HG02852 (cell line): Measurements from ENCODE around the gene SHH.
"Not testable (repeated sequence)": the region's sequence is repeated elsewhere in the genome, so short reads cannot be mapped to it uniquely, and the experiment has no call there.

ENCODE experiments used
- ATAC-seq: cut with Tn5 transposase; IDR thresholded peaks from one replicate; pipeline ENCODE4 v1.9.1; 2021; ENCODE audit warnings: mild to moderate bottlenecking, moderate library complexity; ENCODE audit not compliant: unreplicated experiment

SHH gene

DNA sequence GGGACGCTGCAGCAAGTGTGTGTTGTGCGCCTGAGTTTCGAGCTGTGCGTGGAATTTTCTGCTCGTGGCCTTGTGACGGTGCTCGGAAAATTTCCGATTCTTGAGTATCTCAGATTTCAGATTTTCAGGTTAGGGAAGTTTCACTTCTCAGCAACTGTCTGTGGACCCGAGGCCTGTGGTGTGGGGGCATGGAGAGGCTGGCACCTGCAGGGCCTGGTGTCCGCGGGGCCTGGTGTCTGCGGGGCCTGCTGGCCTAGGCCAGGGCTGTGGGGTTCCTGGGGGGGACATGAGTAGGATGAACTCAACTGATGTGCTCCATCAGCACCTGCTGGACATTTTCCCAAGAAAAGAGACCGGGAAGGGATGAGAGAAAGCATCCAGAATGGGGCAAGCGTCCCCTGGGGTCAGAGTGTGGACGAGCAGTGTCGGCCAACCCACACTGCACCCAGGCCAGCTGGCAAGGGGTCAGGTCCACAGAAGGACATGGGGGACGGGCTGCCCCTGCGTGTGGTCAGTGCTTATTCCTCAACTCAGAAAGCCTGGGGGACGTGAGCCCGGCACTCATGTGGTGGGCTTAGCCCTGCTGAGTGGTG is 31.3 kb upstream of the SHH start:
- ATAC-seq = no peak

- no peak for ATAC-seq
These were observed 30.4 kb upstream of the SHH start for GRCh38 chr7:155842496-155843265.

DNA sequence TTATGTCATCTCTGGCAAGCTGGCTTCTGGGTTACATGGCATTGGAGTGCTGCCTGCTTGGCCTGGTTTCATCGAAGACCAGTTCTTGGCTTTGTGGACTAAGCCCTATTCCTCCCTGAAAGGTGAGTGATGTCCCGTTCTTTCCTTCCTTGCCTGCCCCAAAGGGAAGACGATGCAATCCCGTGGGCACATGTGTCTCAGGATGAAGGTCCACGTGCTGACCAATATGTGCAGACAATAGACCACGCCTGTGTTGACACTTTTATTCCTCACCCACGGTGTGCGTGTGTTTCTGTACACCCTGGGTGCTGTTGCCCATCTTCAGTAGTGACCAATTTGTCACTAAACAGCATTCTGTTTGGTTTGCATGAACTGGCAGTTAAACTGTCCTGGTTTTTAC is 28.6 kb upstream of the SHH start:
- ATAC-seq = no peak

GRCh38 chr7:155840262-155840885 is 28.1 kb upstream of the SHH start:
- ATAC-seq = no peak

DNA sequence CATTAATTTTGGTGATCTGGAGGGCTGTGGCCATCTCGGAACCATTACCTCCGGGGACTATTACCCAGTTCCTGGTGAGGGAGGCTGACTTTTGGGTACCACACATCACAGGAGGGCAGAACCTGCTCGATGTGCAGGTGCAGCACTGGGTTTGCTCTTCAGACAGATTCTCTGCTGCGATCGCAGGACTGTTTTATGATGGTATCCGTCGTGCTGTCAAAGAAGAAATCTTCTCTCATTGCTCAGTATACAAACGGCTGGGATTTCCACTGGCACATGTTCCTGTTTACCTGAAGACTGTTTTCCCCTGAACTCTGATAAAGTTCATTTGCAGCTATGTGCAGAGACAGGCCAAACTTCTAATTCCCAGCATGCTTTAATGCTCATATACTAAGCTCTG is 27.2 kb upstream of the SHH start:
- no peak for ATAC-seq

- ATAC-seq = not testable (repeated sequence)
These were observed 26.0 kb upstream of the SHH start for GRCh38 chr7:155838312-155838711.

- ATAC-seq = no peak
These were observed 24.8 kb upstream of the SHH start for GRCh38 chr7:155837126-155837479.

DNA sequence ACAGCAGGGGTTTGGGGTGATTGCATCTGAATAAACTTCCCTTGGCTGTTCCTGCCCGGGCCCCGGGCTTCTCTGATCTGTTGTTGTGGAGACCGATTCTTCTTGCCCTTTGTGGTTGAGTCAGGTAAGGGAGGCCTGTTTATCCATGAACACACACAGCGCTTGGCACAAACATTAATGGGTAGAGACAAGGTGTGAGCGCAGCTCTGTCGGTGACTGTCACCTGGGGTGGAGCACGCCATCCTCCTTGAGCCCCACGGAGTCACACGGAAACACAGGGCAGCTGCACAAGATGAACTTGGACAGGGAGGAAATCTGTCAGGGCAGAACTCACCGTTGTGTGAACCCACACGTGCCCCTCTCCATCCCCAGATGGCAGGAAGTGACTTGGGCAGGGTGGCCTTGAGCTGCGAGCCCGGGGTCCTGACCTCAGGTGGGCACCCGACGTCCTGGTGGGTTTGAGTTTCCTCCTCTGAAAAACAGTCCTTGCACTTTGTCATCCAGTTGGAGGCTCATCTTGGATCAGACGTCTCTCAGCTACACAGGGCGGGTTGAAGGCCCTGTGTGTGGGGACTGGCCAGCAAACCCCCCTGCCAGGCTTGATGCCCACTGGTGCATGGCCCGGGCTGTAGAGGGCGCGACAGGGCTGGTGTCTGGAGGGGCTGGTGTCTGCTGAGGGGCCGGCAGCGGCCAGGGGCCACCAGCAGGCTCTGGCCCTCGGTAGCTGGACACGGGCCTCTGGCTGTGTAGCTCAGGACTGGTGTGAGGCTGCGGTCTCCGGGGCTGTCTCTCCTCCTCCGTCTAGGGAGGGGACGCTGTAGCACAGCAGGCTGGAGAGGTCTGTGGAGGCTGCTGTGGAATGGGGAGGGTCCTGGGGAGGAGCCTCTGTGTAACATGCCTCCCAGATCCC is 24.2 kb upstream of the SHH start:
- no peak for ATAC-seq

GRCh38 chr7:155835446-155836215 is 23.4 kb upstream of the SHH start:
- ATAC-seq = no peak

DNA sequence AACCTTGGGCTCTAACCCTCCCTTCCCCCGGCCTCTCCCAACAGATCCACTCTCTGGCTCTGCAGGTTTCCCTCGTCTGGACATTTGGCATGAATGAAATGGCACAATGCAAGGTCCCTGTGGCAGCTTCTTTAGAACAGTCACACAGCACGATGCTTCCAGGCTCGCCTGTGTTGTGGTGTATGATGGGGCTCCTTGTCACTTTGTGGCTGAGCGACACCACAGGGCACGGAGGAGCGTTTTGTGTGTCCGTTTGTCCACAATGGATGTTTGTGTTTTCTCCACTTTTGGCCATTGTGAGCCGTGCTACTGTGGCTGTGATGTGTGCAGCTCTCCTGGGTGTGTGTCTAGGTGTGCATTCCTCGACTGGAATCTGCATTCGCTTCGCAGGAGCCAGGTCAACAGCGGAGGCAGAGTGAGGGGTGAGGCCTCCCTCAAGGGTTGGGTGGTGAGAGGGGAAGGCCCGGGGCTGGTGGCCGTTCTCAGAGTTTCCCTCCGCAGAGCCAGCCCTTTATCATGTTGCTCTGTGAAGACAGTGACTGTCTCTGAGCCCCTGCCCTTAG is 22.3 kb upstream of the SHH start:
- ATAC-seq = no peak

- ATAC-seq = no peak
These were observed 21.4 kb upstream of the SHH start for GRCh38 chr7:155833651-155834050.

GRCh38 chr7:155832581-155832981 is 20.3 kb upstream of the SHH start:
- ATAC-seq = no peak

- no peak for ATAC-seq
These were observed 19.7 kb upstream of the SHH start for GRCh38 chr7:155831807-155832524.

GRCh38 chr7:155830961-155831806 is 18.9 kb upstream of the SHH start:
- no peak for ATAC-seq

- no peak for ATAC-seq
These were observed 17.7 kb upstream of the SHH start for GRCh38 chr7:155829796-155830470.

GRCh38 chr7:155825336-155825735 is 13.1 kb upstream of the SHH start:
- ATAC-seq = no peak

DNA sequence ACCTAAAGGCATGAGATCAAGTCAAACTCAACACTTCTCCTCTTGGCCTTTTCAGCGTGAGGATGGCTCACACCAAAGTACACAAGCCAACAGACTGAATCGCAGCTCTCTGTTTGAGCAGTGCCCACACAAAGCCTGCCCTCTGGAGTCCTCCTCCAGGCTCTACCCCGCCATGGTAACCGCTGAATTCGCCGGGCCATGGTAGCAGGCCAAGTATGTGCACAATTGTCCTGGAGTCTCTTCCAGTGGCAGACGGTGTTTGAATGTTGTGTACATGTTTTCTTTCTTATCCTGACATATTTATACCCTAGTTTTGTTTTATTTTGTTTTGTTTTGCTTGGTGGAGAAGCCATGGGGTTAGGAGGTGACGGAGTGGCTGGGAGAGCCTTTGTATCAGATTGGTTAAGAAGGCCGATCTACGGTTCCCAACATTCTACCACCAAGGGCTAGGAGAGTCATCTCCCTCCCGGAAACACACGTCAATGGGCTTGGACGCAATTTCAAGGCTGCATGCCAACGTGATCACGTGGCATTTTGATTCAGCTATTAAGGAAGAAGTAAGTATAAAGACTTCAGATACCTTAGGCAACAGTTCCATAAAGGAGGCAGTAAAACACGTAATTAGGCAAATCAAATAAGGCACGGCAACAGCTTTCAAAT is 12.1 kb upstream of the SHH start:
- no peak for ATAC-seq

GRCh38 chr7:155821851-155822250 is 9.6 kb upstream of the SHH start:
- ATAC-seq = no peak
